ENCODE results near the gene PROSER3.

The PROSER3 gene

DNA sequence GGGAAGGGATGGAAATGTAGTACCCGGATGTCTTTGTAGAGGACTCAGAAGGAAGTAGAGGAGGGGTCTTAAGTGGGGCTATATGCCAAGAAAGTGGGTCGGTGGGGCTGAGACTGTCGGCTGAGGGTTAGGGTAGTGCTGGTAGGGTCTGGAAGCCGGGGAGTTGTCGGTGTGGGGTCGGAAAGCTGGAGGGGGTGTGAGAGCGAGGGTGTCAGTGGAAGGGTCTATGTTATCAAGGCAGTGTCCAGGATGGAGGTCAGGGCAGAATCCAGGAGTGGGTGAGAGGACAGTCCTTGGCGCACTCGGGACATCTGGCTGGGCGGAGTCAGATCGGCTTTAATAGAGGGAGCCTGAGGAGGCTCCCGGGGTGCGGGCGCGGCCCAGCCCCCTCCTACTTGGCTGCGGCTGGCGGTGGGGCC is 2.8 kb upstream of the PROSER3 start:
- no peaks in the 10 kb centered on the region for H3F3A ChIP-seq (ENCODE audit: insufficient read depth, low read length)
- H3K27me3 ChIP-seq (ENCODE audit: insufficient read depth, low read length): no peaks in the 10 kb centered on the region
- no peaks in the 10 kb centered on the region for H3K9me3 ChIP-seq (ENCODE audit: low read length)
- no peak overlapping the region for H3K27ac ChIP-seq (ENCODE audit: low read depth, low read length, poor library complexity, severe bottlenecking)
- peaks cover 10% of the 10 kb centered on the region; the same call in 1 of the 2 replicates for H3K36me3 ChIP-seq (ENCODE audit: insufficient read depth, low read length)
- H2AFZ ChIP-seq (ENCODE audit: low read length): no peak overlapping the region
- H3K79me2 ChIP-seq (ENCODE audit: insufficient read depth, low read length): no peaks in the 10 kb centered on the region
- H3K4me1 ChIP-seq (ENCODE audit: insufficient read depth, low read length, severe bottlenecking): peaks cover 21% of the 10 kb centered on the region
- no peaks in the 10 kb centered on the region for H4K20me1 ChIP-seq (ENCODE audit: insufficient read depth, low read length)
- H3K9me2 ChIP-seq (ENCODE audit: low read depth, low read length): no peaks in the 10 kb centered on the region
- no peak overlapping the region for H3K4me3 ChIP-seq (ENCODE audit: low read depth, low read length, poor library complexity, severe bottlenecking)
- no peak overlapping the region for H3K9ac ChIP-seq (ENCODE audit: low read length)
- H3K4me2 ChIP-seq (ENCODE audit: low read length): no peak overlapping the region
- TF ChIP-seq, protein P1, sequence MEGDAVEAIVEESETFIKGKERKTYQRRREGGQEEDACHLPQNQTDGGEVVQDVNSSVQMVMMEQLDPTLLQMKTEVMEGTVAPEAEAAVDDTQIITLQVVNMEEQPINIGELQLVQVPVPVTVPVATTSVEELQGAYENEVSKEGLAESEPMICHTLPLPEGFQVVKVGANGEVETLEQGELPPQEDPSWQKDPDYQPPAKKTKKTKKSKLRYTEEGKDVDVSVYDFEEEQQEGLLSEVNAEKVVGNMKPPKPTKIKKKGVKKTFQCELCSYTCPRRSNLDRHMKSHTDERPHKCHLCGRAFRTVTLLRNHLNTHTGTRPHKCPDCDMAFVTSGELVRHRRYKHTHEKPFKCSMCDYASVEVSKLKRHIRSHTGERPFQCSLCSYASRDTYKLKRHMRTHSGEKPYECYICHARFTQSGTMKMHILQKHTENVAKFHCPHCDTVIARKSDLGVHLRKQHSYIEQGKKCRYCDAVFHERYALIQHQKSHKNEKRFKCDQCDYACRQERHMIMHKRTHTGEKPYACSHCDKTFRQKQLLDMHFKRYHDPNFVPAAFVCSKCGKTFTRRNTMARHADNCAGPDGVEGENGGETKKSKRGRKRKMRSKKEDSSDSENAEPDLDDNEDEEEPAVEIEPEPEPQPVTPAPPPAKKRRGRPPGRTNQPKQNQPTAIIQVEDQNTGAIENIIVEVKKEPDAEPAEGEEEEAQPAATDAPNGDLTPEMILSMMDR (IDR thresholded peaks at IDR 0.05; ENCODE audit: low read length): no peak
- no peak for TF ChIP-seq EZH2 (IDR thresholded peaks at IDR 0.05; ENCODE audit: borderline replicate concordance, low read length)

DNA sequence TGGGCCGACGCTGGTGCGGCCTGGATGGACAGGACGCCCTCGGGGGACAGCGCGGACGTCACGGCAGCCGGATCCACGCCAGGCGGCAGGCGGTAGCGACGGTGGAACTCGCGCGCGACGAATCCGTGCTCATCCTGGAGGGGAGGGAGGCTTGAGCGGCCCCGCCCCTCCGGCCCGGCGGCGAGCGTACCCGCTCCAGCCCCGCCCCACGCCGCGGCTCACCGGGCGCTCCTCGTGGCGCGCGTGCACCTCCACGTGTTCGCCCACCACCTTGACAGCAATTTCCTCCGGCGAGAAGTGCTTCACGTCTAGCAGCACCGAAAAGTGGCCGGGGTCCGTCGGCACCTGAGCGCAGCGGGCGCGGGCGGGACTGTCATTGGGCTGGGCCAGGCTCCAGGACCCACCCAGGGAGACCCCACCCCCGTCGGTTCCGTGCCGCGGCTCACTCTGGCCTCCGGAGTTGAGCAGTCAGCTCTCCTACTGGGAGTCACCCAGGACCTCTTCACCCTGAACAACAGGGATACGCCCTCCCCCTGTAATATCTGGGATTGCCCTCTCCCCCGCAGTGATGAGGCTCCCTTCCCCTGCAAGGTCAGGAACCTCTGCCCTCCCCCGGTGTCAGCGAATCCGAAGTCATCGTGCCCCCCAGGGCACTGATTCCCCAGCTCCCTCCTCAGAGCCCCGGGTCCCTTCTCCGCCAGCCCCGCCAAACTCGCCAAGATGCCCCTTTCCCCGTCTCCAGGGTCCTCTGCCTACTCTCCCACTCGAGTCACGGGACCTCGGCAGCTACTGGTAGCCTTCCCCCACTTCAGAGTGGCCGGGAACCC is 2.2 kb upstream of the PROSER3 start:
- H3K4me1 ChIP-seq (ENCODE audit: insufficient read depth, low read length, severe bottlenecking): peaks cover 21% of the 10 kb centered on the region
- no peaks in the 10 kb centered on the region for H4K20me1 ChIP-seq (ENCODE audit: insufficient read depth, low read length)
- H3K36me3 ChIP-seq (ENCODE audit: insufficient read depth, low read length): peaks cover 16% of the 10 kb centered on the region
- H3K9me2 ChIP-seq (ENCODE audit: low read depth, low read length): no peaks in the 10 kb centered on the region
- H3K4me3 ChIP-seq (ENCODE audit: low read depth, low read length, poor library complexity, severe bottlenecking): no peak overlapping the region
- H3F3A ChIP-seq (ENCODE audit: insufficient read depth, low read length): no peaks in the 10 kb centered on the region
- no peak overlapping the region for H3K27ac ChIP-seq (ENCODE audit: low read depth, low read length, poor library complexity, severe bottlenecking)
- no peaks in the 10 kb centered on the region for H3K27me3 ChIP-seq (ENCODE audit: insufficient read depth, low read length)
- H3K9me3 ChIP-seq (ENCODE audit: low read length): no peaks in the 10 kb centered on the region
- no peak overlapping the region for H3K4me2 ChIP-seq (ENCODE audit: low read length)
- no peak overlapping the region for H3K9ac ChIP-seq (ENCODE audit: low read length)
- no peaks in the 10 kb centered on the region for H3K79me2 ChIP-seq (ENCODE audit: insufficient read depth, low read length)
- TF ChIP-seq, protein P1 (IDR thresholded peaks at IDR 0.05; ENCODE audit: low read length): no peak
- TF ChIP-seq EZH2 (IDR thresholded peaks at IDR 0.05; ENCODE audit: borderline replicate concordance, low read length): no peak
- H2AFZ ChIP-seq (ENCODE audit: low read length): no peak overlapping the region

DNA sequence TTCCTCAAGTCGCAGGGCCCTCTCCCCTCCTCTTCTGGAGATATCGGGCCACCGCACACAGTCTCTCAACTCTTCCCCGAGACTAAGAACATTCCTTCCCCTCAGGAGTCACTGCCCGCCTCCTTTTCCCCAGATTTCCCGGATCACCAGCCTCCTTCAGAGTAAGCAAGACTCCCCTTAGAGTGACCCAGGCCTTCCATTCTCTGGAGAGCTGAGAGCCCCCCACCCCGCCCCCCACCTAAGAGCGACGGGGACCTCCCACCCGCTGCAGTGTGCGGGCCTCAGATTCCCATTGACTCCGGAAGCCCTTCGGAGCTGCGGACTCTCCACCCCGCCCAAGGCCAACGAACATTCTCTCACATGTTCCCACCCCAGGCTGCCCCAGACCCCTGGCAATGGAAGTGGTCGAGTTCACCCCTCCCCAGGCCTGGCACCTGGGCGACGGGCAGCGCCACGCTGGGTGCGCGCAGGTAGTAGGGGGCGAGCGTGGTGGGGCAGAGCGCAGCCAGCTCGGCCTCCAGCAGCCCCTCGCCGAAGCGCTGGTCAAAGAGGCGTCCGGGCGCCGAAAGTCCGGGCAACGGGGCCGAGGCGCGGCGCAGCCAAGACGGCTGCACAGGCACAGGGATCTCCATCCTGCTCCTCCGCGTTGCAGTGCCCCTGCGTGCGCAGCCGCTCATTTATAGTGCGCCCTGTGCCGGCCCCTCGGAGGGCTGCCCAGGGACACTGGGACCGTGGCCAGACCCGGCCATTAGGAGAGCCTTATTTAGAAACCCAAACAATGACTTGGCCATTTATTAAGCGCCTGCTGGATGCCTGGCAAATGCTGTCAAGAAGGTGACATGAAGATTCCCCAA is 1.4 kb upstream of the PROSER3 start, which contains the start of gene HSPB6:
Gene HSPB6, minus strand, starts transcription at position 653 of the 854 bp plus-strand sequence. Its CDS starts 21 bp downstream, at position 632.
- Histone ChIP-seq H3K4me1 (ENCODE audit: insufficient read depth, low read length, severe bottlenecking) (peaks cover 21% of the 10 kb centered on the region), H4K20me1 (ENCODE audit: insufficient read depth, low read length) (no peaks in the 10 kb centered on the region), H3K27me3 (ENCODE audit: insufficient read depth, low read length) (no peaks in the 10 kb centered on the region), H3K27ac (ENCODE audit: low read depth, low read length, poor library complexity, severe bottlenecking) (peak within 1 kb of the TSS; percentile 70), H3K9me2 (ENCODE audit: low read depth, low read length) (no peaks in the 10 kb centered on the region), H2AFZ (ENCODE audit: low read length) (no peak within 1 kb of the TSS), H3K4me3 (ENCODE audit: low read depth, low read length, poor library complexity, severe bottlenecking) (peak within 1 kb of the TSS; percentile 92), H3K4me2 (ENCODE audit: low read length) (peak within 1 kb of the TSS; percentile 81), H3K79me2 (ENCODE audit: insufficient read depth, low read length) (no peaks in the 10 kb centered on the region), H3K9me3 (ENCODE audit: low read length) (no peaks in the 10 kb centered on the region), H3K9ac (ENCODE audit: low read length) (peak within 1 kb of the TSS; percentile 71), H3K36me3 (ENCODE audit: insufficient read depth, low read length) (peaks cover 22% of the 10 kb centered on the region), H3F3A (ENCODE audit: insufficient read depth, low read length) (no peaks in the 10 kb centered on the region)
- TF ChIP-seq, protein P1 (IDR thresholded peaks at IDR 0.05; ENCODE audit: low read length): no peak
- no peak for TF ChIP-seq EZH2 (IDR thresholded peaks at IDR 0.05; ENCODE audit: borderline replicate concordance, low read length)

All from OCI-LY1 (cell line).